ENCODE results near the gene LSAMP. TPM values are rescaled to one million over a fixed set of nuclear protein-coding genes. Genes with fewer than 3 reads are reported as not detected.

Gene LSAMP
- total RNA-seq, 1 experiment from 2014 or later: 3.1 TPM

- no peaks in the 10 kb centered on the region for H3K4me1 ChIP-seq (ENCODE audit: control insufficient read depth, insufficient read depth, low read length)
- in situ Hi-C loops (cut with HindIII; ENCODE audit: low pct_unique_long_range_greater_than_20kb, low sequenced_read_pairs) (no loop called here), intact Hi-C loops (cut with micrococcal nuclease; ENCODE audit: unreplicated experiment) (no loop called here)
- H3K36me3 ChIP-seq (ENCODE audit: control insufficient read depth, insufficient read depth, low read length): no peaks in the 10 kb centered on the region
- DNase-seq (ENCODE audit: low read depth, low spot score) (no peak), ATAC-seq (no peak)
- CTCF ChIA-PET: no interaction called here
- TF ChIP-seq SIN3A (IDR thresholded peaks at IDR 0.05; ENCODE audit: borderline replicate concordance, insufficient read depth, low read depth, low read length): no peak
- TF ChIP-seq TCF7L2 (IDR thresholded peaks at IDR 0.05; ENCODE audit: low read depth, low read length): no peak
- no peak overlapping the region for H3K4me3 ChIP-seq (ENCODE audit: low read depth in 2 of 2, low read length in 2 of 2)
- no peaks in the 10 kb centered on the region for H3K9me3 ChIP-seq (ENCODE audit: control insufficient read depth, insufficient read depth, low read depth, low read length)
- no TSS peak for BruUV-seq (replicated peaks)
- H3K27me3 ChIP-seq (ENCODE audit: control insufficient read depth, insufficient read depth, low read length): no peaks in the 10 kb centered on the region
- no peak overlapping the region for H3K27ac ChIP-seq (ENCODE audit: low read length)
- POLR2A ChIA-PET: interaction anchor here (0.6 kb wide), 1 partner anchor 13 kb away, joined by 3 read pairs; no protein-coding TSS in a partner anchor
Measured at GRCh38 chr3:115864911-115865310, 580.4 kb downstream of the LSAMP start.

DNA sequence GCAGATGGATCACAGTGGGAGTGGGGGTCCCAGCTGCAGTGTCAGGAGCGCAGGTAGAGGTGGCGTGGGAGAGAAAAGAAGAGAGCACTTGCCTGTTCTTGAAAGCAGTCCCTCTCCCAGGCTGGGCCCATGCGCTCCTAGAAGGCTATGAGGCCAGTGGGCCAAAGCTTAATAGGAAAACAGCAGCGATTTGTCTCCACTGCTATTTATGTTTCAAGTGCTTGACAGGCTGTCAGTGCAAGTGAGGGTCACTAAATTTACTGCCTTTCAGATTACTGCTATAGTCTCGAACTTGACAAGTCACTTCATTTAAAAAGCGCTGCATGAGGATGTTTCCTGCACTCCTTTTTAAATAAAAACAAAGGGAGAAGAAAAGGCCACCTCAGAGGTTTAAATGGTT is 582.4 kb downstream of the LSAMP start:
- no peaks in the 10 kb centered on the region for H3K4me1 ChIP-seq (ENCODE audit: control insufficient read depth, insufficient read depth, low read length)
- H3K27me3 ChIP-seq (ENCODE audit: control insufficient read depth, insufficient read depth, low read length): no peaks in the 10 kb centered on the region
- BruUV-seq (replicated peaks): no TSS peak
- ChIA-PET CTCF (no interaction called here), POLR2A (no interaction called here)
- ATAC-seq: no peak
- no peak for DNase-seq (ENCODE audit: low read depth, low spot score)
- intact Hi-C loops (cut with micrococcal nuclease; ENCODE audit: unreplicated experiment): no loop called here
- TF ChIP-seq REST (IDR thresholded peaks at IDR 0.05; ENCODE audit: insufficient read depth in 1 of 2, low read depth in 2 of 2, low read length in 1 of 2) (no peak), POLR2AphosphoS5 (IDR thresholded peaks at IDR 0.05; ENCODE audit: low read depth, low read length) (no peak), CTCF (IDR thresholded peaks at IDR 0.05) (no peak), TCF7L2 (IDR thresholded peaks at IDR 0.05; ENCODE audit: low read depth, low read length) (no peak), SIN3A (IDR thresholded peaks at IDR 0.05; ENCODE audit: borderline replicate concordance, insufficient read depth, low read depth, low read length) (no peak)
- H3K27ac ChIP-seq (ENCODE audit: low read length): no peak overlapping the region
- H3K4me3 ChIP-seq (ENCODE audit: low read depth in 2 of 2, low read length in 2 of 2): no peak overlapping the region
- H3K36me3 ChIP-seq (ENCODE audit: control insufficient read depth, insufficient read depth, low read length): no peaks in the 10 kb centered on the region
- in situ Hi-C loops (cut with HindIII; ENCODE audit: low pct_unique_long_range_greater_than_20kb, low sequenced_read_pairs): no loop called here
- no peaks in the 10 kb centered on the region for H3K9me3 ChIP-seq (ENCODE audit: control insufficient read depth, insufficient read depth, low read depth, low read length)

DNA sequence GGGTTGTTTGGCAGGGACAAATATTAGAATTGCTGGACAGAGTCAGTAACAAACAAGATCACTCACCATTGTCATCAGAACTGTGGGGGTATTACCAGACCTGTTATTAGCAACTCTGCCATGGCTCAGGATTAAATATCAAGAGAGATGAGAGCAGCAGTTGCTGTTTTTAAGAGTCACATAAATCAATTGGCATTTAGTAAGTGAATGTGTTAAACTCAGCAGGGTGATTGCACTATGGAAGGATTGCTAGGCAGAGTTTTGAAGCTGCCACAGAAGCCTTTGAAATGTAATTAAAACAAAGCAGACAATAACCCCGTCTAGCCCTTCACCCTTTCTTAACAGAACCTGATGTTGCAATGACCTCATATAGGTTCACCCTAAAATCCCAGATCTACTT is 583.2 kb downstream of the LSAMP start:
- no peaks in the 10 kb centered on the region for H3K27me3 ChIP-seq (ENCODE audit: control insufficient read depth, insufficient read depth, low read length)
- intact Hi-C loops (cut with micrococcal nuclease; ENCODE audit: unreplicated experiment) (no loop called here), in situ Hi-C loops (cut with HindIII; ENCODE audit: low pct_unique_long_range_greater_than_20kb, low sequenced_read_pairs) (no loop called here)
- H3K4me3 ChIP-seq (ENCODE audit: low read depth in 2 of 2, low read length in 2 of 2): no peak overlapping the region
- H3K4me1 ChIP-seq (ENCODE audit: control insufficient read depth, insufficient read depth, low read length): no peaks in the 10 kb centered on the region
- H3K27ac ChIP-seq (ENCODE audit: low read length): no peak overlapping the region
- H3K36me3 ChIP-seq (ENCODE audit: control insufficient read depth, insufficient read depth, low read length): no peaks in the 10 kb centered on the region
- no peak for DNase-seq (ENCODE audit: low read depth, low spot score)
- ChIA-PET POLR2A (no interaction called here), CTCF (no interaction called here)
- BruUV-seq (replicated peaks): no TSS peak
- TF ChIP-seq POLR2AphosphoS5 (IDR thresholded peaks at IDR 0.05; ENCODE audit: low read depth, low read length) (no peak), CTCF (IDR thresholded peaks at IDR 0.05) (no peak)
- H3K9me3 ChIP-seq (ENCODE audit: control insufficient read depth, insufficient read depth, low read depth, low read length): no peaks in the 10 kb centered on the region
- no peak for ATAC-seq
